GM21367 (cell line): ENCODE measurements around the gene RTP3.

Experiments used
- ATAC-seq: cut with Tn5 transposase; IDR thresholded peaks from one replicate; pipeline ENCODE4 v1.9.1; 2021; ENCODE audit not compliant: unreplicated experiment

Gene RTP3

DNA sequence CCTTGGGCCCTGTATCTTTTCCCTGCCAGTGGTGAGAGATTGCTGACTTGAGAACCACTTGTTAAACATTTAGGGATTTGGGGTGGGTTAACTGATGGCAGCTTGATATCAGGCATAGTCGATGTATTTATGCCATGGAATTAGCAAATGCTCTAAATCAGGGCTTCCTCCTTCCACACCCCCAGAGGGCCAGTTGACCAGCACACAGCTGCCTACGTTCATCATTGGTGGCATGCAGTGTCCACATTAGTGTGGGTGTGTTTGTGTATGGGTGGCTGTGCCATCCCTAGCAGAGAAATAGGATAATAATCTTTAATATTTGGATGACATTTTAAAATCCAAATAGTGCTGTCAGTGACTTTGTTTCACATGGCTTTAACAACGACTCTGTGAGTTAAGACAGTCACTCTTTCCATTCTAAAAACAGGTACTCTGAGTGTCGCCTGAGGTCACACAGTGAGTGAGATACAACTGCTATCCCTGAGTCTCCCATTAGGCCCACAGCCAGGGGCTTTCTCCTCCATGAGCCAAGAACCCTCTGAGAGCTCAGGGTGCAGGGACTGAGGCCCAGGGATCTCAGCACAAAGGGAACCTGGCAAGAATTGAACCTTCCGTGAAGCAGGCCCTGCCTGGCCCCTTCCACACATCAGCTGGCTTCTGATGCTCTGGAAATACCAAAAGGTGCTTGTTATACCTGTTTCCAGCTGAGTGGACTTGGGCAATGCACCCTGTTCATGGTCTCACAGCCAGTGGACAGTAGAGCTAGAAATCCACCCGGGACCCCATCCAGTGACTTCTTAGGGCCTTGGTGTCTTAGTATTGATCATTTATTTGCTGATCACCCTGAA, 28.8 kb upstream of the RTP3 start:
- no peak for ATAC-seq

DNA sequence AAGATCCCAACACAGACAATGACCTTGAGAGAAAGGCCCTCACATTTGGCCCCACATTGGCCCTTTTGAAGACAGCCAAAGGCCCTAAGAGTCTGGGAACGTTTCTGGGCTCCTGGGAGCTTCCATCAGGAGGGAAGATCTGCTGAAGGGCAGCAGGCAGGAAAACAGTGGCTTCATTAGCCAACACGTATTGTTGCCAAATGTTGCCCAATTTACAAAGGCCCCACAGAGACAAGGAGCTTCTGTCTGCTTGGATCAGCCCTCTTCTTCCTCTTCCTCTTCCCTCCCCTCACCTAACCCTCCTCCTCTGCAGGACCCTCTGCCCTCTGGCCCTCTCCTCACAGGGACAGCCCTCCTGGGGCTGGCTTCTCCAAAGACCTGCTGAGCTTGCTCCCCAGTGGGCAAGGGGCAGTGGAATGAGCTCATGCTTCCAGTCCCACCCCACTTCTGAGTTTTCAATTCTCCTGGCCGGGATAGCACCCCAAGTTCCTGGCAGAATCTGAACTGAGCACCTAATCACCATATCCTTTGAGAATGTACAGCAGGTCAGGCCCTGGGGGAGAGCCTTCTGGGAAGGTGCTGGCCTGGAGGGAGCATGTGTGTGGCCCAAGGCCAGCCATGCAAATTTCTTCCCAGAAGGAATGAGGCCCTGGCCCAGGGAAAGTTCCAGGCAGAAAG, 28.0 kb upstream of the RTP3 start:
- no peak for ATAC-seq

DNA sequence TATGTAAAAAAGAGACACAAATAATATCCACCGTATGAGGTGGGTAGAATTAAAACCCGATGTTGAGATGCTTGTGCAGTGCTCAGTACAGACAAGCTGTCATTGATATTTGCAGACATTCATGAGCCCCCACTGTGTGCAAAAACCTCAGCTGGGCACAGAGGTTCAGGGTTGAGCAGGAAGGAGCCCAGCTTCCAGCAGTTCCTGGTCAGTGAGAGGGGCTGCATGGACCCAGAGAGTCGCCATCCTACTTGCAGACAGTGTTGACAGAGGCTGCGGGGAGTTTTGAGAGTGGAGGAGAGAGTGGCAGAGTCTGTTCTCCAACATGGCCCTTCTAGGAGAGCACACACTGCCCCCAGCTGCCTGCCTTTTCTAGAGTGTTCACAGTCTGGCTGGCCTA, 26.9 kb upstream of the RTP3 start:
- no peak for ATAC-seq

DNA sequence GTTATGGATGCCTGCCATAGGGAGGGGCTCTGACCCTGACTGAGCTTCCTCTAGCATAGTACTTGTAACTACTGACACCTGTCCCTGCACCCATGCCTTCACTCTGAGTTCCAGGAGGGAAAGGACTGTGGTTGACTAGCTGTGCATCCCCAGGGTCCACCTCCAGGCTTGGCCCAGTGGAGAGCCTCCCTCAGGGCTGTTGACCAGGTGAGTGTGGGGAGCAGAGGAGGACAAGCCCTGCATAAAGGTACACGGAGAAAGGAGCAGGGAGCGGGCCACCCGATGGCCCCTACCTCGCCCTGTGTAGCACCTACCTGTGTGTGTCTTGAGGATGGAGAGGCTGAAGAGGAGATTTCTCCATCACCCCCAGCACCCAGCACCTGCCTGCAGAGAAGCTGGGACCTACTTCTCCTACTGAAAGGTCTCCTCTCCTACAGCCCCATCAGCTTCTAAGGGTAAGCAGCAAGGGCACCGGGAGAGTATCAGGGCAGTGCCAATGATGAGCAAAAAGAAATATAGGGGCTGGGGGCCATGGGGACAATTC, 26.3 kb upstream of the RTP3 start:
- ATAC-seq: no peak

DNA sequence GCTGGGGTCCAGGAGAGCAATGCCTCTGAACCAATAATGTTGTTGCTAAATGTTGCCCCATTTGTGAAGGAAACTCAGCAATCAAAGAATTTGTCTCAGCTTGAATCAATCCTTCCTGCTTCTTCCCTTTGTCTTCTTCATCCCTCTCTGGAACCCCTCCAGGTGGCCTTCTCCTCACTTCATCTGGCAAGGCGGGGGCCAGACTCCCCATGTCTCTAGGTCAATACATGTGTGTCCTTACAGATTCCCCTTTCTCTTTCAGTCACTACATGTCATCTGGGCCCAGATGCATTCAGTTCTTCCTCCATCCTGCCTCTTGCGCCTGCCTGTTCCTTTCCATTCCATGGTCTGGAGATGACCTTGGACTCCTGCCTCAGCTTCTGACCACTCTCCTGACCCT, 25.0 kb upstream of the RTP3 start:
- no peak for ATAC-seq

DNA sequence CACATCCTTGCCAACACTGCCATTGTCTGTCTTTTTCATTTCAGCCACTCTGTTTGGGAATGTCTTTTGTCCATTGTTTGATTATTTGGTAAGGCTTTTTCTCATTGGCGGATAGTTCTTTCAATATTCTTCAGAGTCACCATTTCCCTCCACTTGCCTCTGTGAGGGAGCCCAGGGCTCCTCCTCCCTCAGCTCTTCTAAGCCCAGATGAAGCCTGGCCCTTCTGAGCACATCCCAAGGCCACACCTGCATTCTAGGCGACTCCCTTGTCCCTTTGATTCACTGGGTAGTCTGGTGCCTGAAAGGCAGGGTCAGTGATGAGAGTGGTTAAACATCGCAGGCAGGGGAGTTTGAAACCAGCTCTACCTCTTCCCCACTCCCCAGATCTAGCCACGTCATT, 20.6 kb upstream of the RTP3 start:
- ATAC-seq: no peak

DNA sequence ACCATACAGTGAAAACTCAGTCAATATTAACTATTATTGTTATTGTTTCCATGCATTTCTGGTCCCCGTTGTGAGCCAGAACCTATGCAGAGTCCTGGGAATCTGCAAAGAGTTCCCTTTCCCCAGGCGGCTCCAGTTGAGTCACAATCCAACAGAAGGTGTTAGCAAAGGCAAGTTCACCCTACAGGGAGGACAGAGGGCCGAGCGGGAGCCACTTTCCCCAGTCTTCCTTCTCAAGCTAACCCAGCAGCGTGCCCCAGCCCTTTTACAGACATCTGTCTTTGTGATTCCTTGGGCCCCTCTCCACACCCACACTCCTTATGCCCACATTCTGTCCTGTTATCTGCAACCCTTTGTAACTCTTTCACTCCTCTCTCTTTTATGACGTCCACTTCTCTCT, 20.0 kb upstream of the RTP3 start:
- ATAC-seq: no peak

DNA sequence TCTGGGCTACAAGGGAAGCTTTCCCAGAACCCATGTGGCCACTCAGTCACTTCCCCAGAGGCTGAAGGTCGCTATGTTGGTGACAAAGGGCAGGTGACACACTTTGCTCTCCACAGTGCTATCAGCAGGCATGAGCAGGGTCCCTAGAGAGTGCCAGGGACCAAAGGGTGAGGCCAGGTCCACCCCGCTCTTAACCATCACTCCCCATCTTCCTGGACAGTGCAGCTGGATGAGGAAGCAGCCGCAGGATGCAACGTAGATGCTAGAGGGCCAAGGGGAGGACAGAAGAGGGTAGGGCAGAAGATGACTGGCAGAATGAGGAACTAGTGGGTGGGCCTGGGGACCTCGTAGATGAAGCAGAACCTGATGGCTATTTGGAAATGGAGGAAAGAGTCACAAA, 19.4 kb upstream of the RTP3 start:
- no peak for ATAC-seq

DNA sequence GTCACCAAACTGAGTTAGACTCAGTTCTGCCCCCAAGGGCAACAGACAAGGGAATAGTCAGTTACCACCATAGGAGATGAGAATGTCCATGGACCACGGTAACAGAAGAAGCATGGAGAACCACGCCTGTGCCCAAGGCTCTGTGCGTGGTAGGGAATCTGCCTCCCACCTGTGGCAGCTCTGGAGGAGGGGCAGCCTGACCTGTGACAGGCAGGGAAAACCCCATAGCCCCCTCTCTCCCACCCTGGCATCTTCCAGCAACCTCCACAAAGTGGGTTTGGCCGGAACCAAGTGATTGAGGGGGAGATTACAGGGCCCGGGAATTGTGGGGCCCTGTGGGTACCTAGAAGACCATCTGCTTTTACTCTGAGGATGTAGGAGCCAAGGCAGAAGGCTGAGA, 18.8 kb upstream of the RTP3 start:
- no peak for ATAC-seq

DNA sequence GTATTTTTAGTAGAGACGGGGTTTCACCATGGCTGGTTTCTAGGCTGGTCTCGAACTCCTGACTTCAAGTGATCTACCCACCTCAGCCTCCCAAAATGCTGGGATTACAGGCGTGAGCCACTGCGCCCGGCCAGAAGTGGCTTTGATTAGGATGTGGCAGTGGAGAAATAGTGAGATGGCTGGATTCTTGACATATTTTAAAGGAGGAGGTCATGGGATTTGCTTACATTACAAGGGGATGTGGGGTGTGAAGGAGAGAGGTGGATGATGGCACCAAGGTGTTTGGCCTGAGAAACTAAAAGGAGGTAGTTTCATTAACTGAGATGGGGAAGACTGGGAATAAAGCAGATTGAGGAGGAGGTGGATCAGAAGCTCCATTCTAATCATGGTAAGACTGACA, 18.1 kb upstream of the RTP3 start:
- no peak for ATAC-seq

DNA sequence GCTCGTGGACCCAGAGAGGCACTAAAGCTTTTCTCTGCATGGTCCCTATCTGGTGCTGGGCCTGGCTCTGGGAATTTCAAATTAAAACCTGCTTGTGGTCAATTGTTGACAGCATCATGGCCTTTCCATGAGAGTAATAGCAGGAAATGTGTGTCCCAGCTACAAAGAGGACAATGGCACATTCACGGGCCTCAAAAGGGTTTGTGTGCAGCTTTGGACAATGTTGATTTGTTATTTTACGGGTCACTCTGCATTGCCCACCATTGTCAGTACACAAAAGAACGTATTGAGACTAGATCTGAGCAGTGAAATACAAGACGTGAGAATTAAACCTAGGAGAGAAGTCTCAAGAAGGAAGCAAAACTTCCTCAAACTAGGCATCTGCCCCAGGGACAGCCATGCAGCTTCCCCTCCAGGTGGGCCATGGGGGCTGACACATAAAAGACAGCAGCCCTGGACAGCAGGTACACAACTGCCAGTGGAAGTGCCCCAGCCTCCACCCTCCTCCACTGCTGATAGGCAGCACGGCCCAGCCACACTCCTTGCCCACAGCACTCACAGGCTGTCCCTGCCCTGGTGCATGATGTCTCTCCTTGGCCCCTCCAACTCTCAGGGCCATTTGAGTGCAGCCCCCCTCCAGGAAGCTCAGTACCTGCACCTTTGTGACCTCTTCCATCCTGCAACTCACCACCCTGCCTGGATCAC, 17.1 kb upstream of the RTP3 start:
- ATAC-seq: no peak

DNA sequence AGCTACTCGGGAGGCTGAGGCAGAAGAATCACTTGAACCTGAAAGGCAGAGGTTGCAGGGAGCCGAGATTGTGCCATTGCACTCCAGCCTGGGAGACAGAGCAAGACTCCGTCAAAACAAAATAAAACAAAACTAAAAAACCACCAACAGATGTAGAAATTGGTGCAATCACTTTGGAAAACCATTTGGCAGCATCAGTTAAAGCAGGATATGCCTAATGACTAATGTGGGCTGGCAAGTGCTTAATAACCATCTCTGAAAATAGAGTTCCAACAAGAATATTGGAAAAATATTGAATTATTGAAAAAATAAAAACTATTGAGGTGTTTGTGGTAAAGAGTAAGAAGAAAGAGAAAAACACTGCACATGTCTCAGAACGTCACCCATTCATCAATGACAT, 16.1 kb upstream of the RTP3 start:
- no peak for ATAC-seq

DNA sequence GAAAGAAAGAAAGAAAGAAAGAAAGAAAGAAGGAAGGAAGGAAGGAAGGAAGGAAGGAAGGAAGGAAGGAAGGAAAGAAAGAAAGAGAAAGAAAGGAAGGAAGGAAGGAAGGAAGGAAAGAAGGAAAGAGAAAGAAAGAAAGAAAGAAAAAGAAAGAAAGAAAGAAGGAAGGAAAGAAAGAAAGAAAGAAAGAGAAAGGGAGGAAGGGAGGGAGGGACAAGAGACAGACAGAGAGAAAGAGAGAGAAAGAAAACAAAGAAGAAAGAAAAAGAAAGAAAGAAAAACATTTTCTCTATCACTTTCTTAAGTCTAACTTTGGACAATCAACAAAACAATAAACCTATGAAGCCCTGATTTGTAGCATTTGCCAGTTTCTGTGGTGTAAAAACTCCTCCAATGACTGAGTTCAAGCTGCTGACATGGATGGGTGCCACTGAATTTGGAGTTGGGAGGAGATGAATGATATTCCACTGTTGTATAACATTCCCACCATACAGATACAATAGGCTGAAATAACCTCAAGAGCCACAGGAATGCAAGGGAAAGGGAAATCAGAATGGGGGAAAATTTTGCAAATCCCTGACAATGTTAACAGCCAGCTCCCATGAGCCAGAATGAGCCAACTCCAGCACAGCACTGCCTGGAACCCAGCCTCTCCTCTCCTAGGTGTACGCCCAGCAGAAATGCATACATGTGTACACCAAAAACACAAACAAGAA, 15.0 kb upstream of the RTP3 start:
- ATAC-seq: no peak

DNA sequence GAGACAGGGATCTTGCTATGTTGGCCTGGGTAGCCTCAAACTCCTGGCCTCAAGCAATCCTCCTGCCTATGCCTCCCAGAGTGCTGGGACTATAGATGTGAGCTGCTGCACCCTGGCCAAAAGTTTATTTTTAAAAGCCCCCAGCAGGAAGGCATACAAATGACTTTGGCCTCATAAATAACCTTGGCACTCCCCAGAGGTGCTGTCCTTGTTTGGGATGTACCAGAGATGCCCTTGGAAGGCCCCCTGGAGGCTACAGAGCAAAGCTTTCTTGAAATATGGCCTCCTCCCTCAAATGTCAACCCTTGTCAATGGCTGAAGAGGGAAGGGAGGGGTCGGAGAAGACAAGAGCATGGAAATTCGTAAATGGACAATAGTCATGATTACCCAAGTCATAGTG, 14.0 kb upstream of the RTP3 start:
- no peak for ATAC-seq

DNA sequence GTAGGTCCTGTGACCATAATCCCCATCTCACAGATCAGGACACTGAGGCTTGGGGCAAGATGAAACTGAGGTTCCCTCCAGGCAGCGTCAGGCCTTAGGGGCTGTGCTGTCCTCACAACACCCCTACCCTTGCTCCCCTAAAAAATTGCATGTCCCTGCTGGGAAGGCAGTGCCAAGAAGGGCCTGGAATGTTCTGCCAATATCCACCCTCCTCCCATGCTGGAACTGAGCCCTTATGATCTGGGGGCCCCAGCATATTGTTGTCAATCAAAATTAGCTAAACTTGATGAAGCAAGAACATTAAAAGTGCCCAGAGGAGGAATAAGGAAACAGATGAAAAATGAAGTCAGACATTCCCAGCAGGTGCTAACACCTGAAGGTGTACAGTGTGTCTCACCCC, 13.4 kb upstream of the RTP3 start:
- ATAC-seq: no peak

DNA sequence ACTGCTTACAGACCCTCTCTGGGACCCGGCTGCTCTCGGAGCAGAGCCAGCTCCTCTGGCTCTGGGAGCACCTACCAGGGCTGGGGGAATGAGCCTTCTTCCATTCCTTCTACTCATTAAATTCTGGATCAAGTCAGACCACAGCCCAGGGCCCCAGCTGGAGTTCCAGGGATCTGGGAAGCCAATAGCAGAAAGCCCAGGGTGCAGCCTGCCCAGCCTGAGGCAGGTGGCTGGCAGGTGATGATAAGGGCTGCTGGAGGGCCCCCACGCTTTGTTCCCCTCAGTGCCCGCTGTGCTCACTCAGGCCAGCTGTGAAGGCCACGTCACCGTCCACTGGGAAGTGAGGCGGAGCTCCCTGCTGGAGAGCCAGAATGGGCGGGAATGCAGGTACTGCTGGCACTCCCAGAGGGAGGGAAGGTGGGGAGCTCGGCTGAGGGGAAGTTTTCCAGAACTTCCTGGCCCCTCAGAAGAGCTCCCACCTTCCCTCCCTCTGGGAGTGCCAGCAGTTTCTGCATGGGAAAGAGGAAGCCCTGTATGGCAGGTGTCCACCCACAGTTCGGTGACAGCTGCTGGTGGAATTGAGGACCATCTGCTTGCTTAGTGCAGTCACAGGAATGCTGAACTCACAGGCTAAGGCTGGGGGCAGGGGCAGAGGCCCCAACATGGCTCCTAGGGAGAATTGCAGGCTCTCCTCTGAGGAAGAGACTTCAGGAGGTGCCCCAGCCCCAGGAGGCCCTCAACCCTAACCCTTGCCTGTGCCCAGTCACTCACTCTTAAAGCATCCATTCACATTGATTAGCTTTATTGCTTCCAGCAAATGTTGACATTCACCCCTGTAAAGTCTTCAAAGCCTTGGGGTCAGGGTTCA, 12.6 kb upstream of the RTP3 start:
- no peak for ATAC-seq

DNA sequence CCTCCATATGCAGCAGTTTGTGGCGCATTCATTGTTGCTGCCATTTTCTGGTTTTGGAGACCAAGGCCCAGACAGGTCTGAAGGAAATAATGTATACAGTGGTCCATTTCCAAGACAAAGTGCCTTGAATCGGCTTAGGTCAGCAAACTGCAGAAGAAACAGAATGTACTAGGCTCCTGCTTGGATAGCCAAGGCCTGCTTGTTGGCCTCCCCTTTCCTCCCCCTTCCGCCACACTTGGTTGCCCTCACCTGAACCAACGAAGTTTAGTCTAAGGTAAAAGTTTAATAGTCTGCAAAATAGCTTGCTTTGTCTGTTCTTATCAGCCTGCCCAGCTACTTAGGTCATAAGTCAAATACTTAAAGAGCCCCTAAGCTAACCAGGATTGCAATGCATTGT, 12.0 kb upstream of the RTP3 start:
- ATAC-seq: no peak

DNA sequence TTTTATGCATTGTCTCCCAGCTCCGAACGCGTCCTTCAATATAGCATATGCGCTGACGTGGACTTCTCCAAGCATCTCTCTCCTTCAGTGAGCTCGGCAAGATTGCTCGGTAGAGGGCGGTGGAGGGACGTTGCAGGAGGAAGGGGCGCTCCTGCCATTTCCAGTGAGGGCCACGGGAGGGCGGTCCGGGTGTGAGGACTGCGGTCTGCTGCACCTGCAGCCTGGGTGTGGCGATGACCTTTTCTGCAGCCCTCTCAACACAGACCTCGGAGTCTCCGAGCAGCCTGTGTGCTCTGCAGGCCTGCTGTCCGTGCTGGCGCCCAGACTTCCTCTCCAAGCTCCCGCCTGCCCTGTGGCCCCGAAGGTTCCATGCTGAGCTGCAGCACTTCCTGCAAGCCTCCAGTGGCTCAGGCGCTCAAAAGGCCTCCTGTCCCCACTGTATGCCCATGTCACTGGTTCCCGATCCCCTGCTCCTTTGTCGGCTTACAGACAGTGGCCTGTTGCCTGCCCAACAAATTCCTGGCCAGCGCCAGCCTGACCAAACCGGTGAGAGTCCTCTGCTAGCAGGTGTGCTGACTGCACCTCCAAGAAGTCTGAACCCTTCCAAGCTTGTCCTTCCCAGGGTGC, 8.9 kb upstream of the RTP3 start:
- peak; percentile 75 for ATAC-seq

DNA sequence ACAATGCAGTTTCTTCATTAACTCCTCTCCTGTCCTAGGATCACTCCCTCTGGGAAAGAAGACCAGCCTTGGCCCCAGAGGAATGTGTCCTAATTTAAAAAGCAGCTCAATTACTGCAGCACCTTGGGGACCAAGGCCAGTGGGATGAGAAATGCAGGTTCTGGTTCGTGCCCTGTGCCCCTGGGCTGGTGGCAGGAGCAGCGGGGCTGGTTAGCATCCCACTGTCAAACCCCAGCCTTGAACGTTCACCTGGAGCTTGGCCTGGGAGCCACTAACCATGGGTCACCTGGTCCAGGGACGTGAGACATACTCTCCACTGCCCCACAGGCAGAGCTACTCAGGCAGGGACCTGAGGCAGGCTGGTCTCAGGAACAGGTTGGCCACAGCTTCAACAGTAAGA, 8.4 kb upstream of the RTP3 start:
- ATAC-seq: no peak

DNA sequence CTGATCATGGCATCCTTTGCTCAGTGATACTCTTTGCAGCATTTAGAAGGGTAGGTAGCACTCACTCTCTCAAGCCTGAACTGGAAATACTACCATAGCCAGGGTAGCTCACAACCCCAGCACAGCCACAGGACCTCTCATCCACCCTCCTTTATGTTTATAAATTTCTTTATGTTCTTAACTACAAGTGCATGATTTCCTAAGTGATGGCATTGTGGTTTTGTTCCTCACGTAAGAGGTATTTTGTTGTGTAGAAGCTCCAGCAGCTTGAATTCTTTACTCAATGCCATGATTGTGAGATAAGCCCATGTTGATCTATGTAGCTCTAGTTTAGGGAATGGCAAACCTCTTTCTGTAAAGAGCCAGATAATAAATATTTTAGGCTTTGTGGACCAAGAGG, 7.9 kb upstream of the RTP3 start:
- ATAC-seq: no peak
